ENCODE measurements around the gene CD27. TPM values are rescaled to one million over a fixed set of nuclear protein-coding genes. Genes with fewer than 3 reads are reported as not detected.
"Not testable (repeated sequence)": the region's sequence is repeated elsewhere in the genome, so short reads cannot be mapped to it uniquely, and the experiment has no call there.

CD27 gene
- total and polyA plus RNA-seq, 3 experiments from 2014 or later, result 110 to 470 (median 111) TPM

- Mint-ChIP-seq H3K36me3 (peaks cover 11 to 55% (median 20%) of the 10 kb centered on the region in 3 donors), H3K27me3 (no peaks in the 10 kb centered on the region), H3K4me1 (peaks cover 57 to 65% (median 60%) of the 10 kb centered on the region in 3 donors), H3K9me3 (no peaks in the 10 kb centered on the region), H3K27ac (peak overlapping the region; percentile 90 to 97 (median 96)), H3K4me3 (peak overlapping the region; percentile 89 to 97 (median 93))
- peaks cover 26% of the 10 kb centered on the region for H3K36me3 ChIP-seq (ENCODE audit: insufficient read depth, low read length)
- peak overlapping the region; percentile 86 for H3K4me3 ChIP-seq (ENCODE audit: low read length)
- H3K9me3 ChIP-seq (ENCODE audit: low read length), result no peaks in the 10 kb centered on the region
- no peak for DNase-seq
- H3K27me3 ChIP-seq (ENCODE audit: insufficient read depth, low read length, poor library complexity, severe bottlenecking), result no peaks in the 10 kb centered on the region
- POLR2A ChIA-PET, result interaction anchor here (0.5 to 3.1 kb wide), 6 partner anchors 8 to 185 kb away, joined by 3 to 35 read pairs (median 15); partner anchors contain the start of genes GAPDH and MRPL51
- peaks cover 49% of the 10 kb centered on the region for H3K4me1 ChIP-seq (ENCODE audit: insufficient read depth, low read length)
- no peak overlapping the region for H3K27ac ChIP-seq (ENCODE audit: low read depth, low read length)
- CTCF ChIA-PET, result interaction anchor here (0.7 to 4.9 kb wide), 7 partner anchors 24 to 69 kb away, joined by 3 to 53 read pairs (median 9); partner anchors contain the start of genes CD27, GAPDH and MRPL51
These were observed 24.3 kb downstream of the CD27 start for GRCh38 chr12:6469092-6469491.

DNA sequence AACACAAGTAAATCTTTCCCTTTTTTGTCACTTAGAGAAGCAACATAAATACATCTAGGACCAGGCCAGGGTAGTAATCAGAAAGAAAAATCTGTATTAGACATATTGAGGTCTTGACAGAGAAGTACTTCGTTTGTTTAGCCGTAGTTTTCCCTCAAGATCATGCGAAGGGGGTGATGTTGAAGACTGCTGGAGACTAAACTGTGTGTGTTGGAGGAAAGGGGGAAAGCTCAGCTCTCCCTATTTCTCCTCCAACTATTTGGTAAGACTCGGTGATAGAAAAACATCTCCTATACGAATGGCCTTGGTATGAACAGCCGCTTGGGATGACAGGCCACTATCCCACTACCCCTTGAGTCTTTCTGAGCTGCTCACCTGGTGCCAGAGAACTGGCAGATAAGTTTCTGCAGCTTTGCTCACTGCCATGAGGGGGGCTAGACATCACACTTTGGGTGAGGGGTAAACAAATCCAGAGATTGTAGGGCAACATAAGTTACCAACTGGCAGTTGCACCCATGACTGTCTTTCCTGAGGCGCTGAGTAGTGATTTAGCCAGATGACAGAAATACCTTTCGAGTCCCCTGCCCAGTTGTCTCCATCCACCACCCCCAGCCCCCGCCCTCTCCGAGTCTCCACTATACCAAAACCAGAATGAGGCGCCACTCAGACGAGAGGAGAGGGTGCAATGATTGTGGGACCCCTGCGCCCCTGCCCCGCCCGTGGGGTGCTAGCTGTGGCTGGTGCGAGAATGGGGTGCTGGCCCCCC lies 25.0 kb downstream of the CD27 start:
- peaks cover 5 to 48% (median 13%) of the 10 kb centered on the region in 3 donors for H3K36me3 Mint-ChIP-seq
- no peaks in the 10 kb centered on the region for H3K27me3 Mint-ChIP-seq
- peak overlapping the region; percentile 90 to 97 (median 96) for H3K27ac Mint-ChIP-seq
- Histone ChIP-seq H3K27ac (ENCODE audit: low read depth, low read length) (peak overlapping the region; percentile 63), H3K9me3 (ENCODE audit: low read length) (no peaks in the 10 kb centered on the region), H3K4me3 (ENCODE audit: low read length) (peak overlapping the region; percentile 86), H3K36me3 (ENCODE audit: insufficient read depth, low read length) (peaks cover 19% of the 10 kb centered on the region), H3K27me3 (ENCODE audit: insufficient read depth, low read length, poor library complexity, severe bottlenecking) (no peaks in the 10 kb centered on the region), H3K4me1 (ENCODE audit: insufficient read depth, low read length) (peaks cover 42% of the 10 kb centered on the region)
- CTCF ChIA-PET, result interaction anchor here (1.0 to 4.9 kb wide), 22 partner anchors 9 to 150 kb away, joined by 3 to 53 read pairs (median 6); partner anchors contain the start of genes CD27, GAPDH, MRPL51 and TAPBPL
- no peak for DNase-seq
- H3K9me3 Mint-ChIP-seq, result no peaks in the 10 kb centered on the region
- peaks cover 50 to 58% (median 53%) of the 10 kb centered on the region in 3 donors for H3K4me1 Mint-ChIP-seq
- H3K4me3 Mint-ChIP-seq, result peak overlapping the region; percentile 89 to 97 (median 93)
- POLR2A ChIA-PET, result interaction anchor here (0.7 to 3.1 kb wide), 20 partner anchors 8 to 398 kb away, joined by 3 to 35 read pairs (median 5); partner anchors contain the start of genes CD27, GAPDH, MRPL51 and TAPBPL

DNA sequence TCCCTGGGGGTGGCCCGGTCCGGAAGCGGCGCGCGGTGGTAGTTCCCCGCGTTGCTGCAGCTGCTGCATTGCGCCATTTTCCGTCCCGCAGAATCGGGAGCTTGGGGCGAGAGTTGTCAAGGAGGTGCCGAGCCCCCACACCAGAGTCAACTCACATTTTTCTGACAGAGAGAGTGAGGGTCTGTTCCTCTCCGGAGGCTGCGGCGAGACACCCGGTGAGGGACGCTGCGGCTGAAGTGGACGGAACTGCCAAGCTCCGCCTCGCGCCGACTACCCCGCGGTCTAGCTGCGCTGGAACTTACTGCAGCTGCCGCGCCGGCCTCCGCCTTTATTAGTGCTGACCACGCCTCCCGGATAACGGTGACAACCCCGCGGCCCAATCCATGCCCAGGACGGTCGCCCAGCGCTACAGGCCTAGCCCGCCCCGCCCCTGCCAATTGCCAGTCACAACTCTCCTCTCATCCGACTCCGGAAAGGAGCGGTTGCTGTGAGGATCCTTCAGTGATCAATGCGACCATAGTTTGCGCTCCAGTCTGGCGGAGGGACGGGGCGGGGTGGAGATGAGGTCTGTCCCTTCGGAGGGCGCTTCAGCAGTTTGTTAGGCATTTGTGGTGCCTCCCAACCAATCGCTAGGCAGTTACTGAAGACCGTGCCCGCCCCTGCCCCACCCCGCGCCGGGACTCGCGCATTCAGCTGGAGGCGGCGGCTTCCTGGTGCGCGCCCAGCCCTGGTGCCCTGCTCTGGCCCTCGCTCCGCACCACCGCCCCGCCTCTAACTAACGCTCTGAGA lies 25.8 kb downstream of the CD27 start, which contains the start of gene VAMP1:
TSS of gene VAMP1 (minus strand) at position 303 of the 789 bp plus-strand sequence. CDS start at position 157, 146 bp downstream.
- H3K27ac ChIP-seq (ENCODE audit: low read depth, low read length), result peak within 1 kb of the TSS; percentile 63
- POLR2A ChIA-PET, result interaction anchor here (0.5 to 3.1 kb wide), 29 partner anchors 9 to 1532 kb away, joined by 3 to 35 read pairs (median 4); partner anchors contain the start of genes CD27, GAPDH, MRPL51 and TAPBPL
- Mint-ChIP-seq H3K4me3 (peak within 1 kb of the TSS; percentile 89 to 97 (median 93)), H3K27me3 (no peaks in the 10 kb centered on the region), H3K36me3 (peaks cover 2 to 42% (median 10%) of the 10 kb centered on the region in 3 donors), H3K27ac (peak within 1 kb of the TSS; percentile 90 to 97 (median 96)), H3K9me3 (no peaks in the 10 kb centered on the region), H3K4me1 (peaks cover 46 to 52% (median 47%) of the 10 kb centered on the region in 3 donors)
- no peaks in the 10 kb centered on the region for H3K9me3 ChIP-seq (ENCODE audit: low read length)
- H3K27me3 ChIP-seq (ENCODE audit: insufficient read depth, low read length, poor library complexity, severe bottlenecking), result no peaks in the 10 kb centered on the region
- peaks cover 35% of the 10 kb centered on the region for H3K4me1 ChIP-seq (ENCODE audit: insufficient read depth, low read length)
- H3K4me3 ChIP-seq (ENCODE audit: low read length), result peak within 1 kb of the TSS; percentile 86
- peak; percentile 94 to 97 (median 95) for DNase-seq
- CTCF ChIA-PET, result interaction anchor here (0.7 to 4.9 kb wide), 26 partner anchors 9 to 150 kb away, joined by 3 to 53 read pairs (median 5); partner anchors contain the start of genes CD27, GAPDH, MRPL51 and TAPBPL
- peaks cover 15% of the 10 kb centered on the region for H3K36me3 ChIP-seq (ENCODE audit: insufficient read depth, low read length)

GRCh38 chr12:6471989-6472360 lies 27.2 kb downstream of the CD27 start:
- H3K27ac Mint-ChIP-seq, result peak overlapping the region in 3 of 8 donors; percentile 1 to 96 (median 68)
- ChIA-PET POLR2A (interaction anchor here (3.1 kb wide), 1 partner anchor 63 kb away, joined by 24 read pairs; the partner anchor contains the start of gene GAPDH), CTCF (interaction anchor here (1.3 to 4.9 kb wide), 3 partner anchors 21 to 66 kb away, joined by 3 to 29 read pairs (median 9); partner anchors contain the start of genes CD27 and MRPL51)
- no peak for DNase-seq
- H3K4me3 Mint-ChIP-seq, result peak overlapping the region in 5 of 7 donors; percentile 1 to 93 (median 36)
- H3K4me1 Mint-ChIP-seq, result peaks cover 33 to 38% (median 34%) of the 10 kb centered on the region in 3 donors
- H3K27me3 Mint-ChIP-seq, result peaks cover under 1 to 6% of the 10 kb centered on the region in 2 donors
- peaks cover 25% of the 10 kb centered on the region for H3K4me1 ChIP-seq (ENCODE audit: insufficient read depth, low read length)
- H3K27me3 ChIP-seq (ENCODE audit: insufficient read depth, low read length, poor library complexity, severe bottlenecking), result no peaks in the 10 kb centered on the region
- H3K36me3 ChIP-seq (ENCODE audit: insufficient read depth, low read length), result peaks cover 4% of the 10 kb centered on the region
- no peaks in the 10 kb centered on the region for H3K9me3 ChIP-seq (ENCODE audit: low read length)
- H3K9me3 Mint-ChIP-seq, result no peaks in the 10 kb centered on the region
- no peak overlapping the region for H3K27ac ChIP-seq (ENCODE audit: low read depth, low read length)
- H3K36me3 Mint-ChIP-seq, result peaks cover 0 to 29% (median 3%) of the 10 kb centered on the region in 3 donors
- H3K4me3 ChIP-seq (ENCODE audit: low read length), result no peak overlapping the region

DNA sequence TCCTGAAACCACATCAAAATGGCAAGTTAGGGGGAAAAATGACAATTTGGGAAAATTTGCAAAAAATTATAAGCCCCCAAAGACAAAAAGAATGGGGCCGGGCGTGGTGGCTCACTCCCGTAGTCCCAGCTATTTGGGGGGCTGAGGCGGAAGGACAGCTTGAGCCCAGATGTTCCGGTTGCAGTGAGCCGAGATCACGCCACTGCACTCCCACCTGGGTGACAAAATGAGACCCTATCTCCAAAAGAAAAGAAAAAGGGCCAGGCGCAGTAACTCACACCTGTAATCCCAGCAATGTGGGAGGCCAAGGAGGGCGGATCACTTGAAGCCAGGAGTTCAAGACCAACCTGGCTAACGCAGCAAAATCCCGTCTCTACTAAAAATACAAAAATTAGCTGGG lies 27.7 kb downstream of the CD27 start:
- ChIA-PET CTCF (no interaction called here), POLR2A (interaction anchor here (0.6 kb wide), 1 partner anchor 381 kb away, joined by 3 read pairs; no protein-coding TSS in a partner anchor)
- Histone ChIP-seq H3K27me3 (ENCODE audit: insufficient read depth, low read length, poor library complexity, severe bottlenecking) (no peaks in the 10 kb centered on the region), H3K9me3 (ENCODE audit: low read length) (no peaks in the 10 kb centered on the region), H3K36me3 (ENCODE audit: insufficient read depth, low read length) (peaks cover 4% of the 10 kb centered on the region), H3K27ac (ENCODE audit: low read depth, low read length) (no peak overlapping the region), H3K4me1 (ENCODE audit: insufficient read depth, low read length) (peaks cover 25% of the 10 kb centered on the region), H3K4me3 (ENCODE audit: low read length) (no peak overlapping the region)
- peaks cover 2 to 8% of the 10 kb centered on the region in 2 donors for H3K27me3 Mint-ChIP-seq
- H3K9me3 Mint-ChIP-seq, result no peaks in the 10 kb centered on the region
- peaks cover 28 to 33% (median 28%) of the 10 kb centered on the region in 3 donors for H3K4me1 Mint-ChIP-seq
- no peak for DNase-seq
- peaks cover 0 to 24% (median 2%) of the 10 kb centered on the region in 3 donors for H3K36me3 Mint-ChIP-seq
- peak overlapping the region in 2 of 8 donors; percentile 68 to 96 for H3K27ac Mint-ChIP-seq
- H3K4me3 Mint-ChIP-seq, result peak overlapping the region in 1 of 7 donors; percentile 40

DNA sequence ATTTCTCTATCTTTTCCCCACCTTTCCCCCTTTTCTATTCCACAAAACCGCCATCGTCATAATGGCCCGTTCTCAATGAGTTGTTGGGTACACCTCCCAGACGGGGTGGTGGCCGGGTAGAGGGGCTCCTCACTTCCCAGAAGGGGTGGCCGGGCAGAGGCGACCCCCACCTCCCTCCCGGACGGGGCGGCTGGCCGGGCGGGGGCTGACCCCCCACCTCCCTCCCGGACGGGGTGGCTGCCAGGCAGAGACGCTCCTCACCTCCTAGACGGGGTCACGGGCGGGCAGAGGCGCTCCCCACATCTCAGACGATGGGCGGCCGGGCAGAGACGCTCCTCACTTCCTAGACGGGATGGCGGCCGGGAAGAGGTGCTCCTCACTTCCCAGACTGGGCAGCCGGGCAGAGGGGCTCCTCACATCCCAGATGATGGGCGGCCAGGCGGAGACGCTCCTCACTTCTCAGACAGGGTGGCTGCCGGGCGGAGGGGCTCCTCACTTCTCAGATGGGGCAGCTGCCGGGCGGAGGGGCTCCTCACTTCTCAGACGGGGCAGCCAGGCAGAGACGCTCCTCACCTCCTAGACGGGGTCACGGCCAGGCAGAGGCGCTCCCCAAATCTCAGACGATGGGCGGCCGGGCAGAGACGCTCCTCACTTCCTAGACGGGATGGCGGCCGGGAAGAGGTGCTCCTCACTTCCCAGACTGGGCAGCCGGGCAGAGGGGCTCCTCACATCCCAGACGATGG lies 30.6 kb downstream of the CD27 start:
- H3K27ac Mint-ChIP-seq; CTCF ChIA-PET; H3K36me3 Mint-ChIP-seq; H3K4me3 ChIP-seq (ENCODE audit: low read length); H3K36me3 ChIP-seq (ENCODE audit: insufficient read depth, low read length); H3K4me1 ChIP-seq (ENCODE audit: insufficient read depth, low read length); H3K4me3 Mint-ChIP-seq; H3K27ac ChIP-seq (ENCODE audit: low read depth, low read length); DNase-seq; H3K27me3 ChIP-seq (ENCODE audit: insufficient read depth, low read length, poor library complexity, severe bottlenecking); POLR2A ChIA-PET; H3K9me3 Mint-ChIP-seq; H3K9me3 ChIP-seq (ENCODE audit: low read length); H3K4me1 Mint-ChIP-seq: not testable (repeated sequence)
- H3K27me3 Mint-ChIP-seq, result peaks cover 6 to 15% of the 10 kb centered on the region in 2 donors

DNA sequence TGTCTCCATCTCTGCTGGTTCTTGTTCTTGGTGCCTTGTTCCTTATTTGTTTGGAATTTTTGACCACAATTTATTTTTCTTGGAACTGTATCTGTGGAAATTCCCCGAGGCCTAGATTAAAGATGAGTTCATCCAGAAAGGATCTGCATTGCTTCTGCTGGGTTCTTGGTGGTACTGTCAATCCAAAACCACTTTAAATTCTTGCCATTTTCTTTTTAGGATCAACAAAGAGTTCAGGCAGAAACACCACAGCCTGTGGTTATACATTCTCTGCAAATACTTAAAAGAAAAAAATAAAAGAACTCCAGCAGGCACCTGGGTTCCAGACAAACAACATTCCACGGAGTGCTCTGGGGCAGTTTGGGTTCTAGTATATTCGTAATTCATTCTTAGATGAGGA lies 31.7 kb downstream of the CD27 start:
- peak overlapping the region in 1 of 7 donors; percentile 4 for H3K4me3 Mint-ChIP-seq
- no peaks in the 10 kb centered on the region for H3K27me3 ChIP-seq (ENCODE audit: insufficient read depth, low read length, poor library complexity, severe bottlenecking)
- H3K4me1 Mint-ChIP-seq, result peaks cover 0 to 3% (median under 1%) of the 10 kb centered on the region in 3 donors
- H3K27ac ChIP-seq (ENCODE audit: low read depth, low read length), result no peak overlapping the region
- H3K9me3 ChIP-seq (ENCODE audit: low read length), result no peaks in the 10 kb centered on the region
- H3K27me3 Mint-ChIP-seq, result peaks cover 6 to 15% of the 10 kb centered on the region in 2 donors
- no peak overlapping the region for H3K4me3 ChIP-seq (ENCODE audit: low read length)
- H3K27ac Mint-ChIP-seq, result no peak overlapping the region
- H3K4me1 ChIP-seq (ENCODE audit: insufficient read depth, low read length), result no peaks in the 10 kb centered on the region
- H3K36me3 ChIP-seq (ENCODE audit: insufficient read depth, low read length), result no peaks in the 10 kb centered on the region
- POLR2A ChIA-PET, result no interaction called here
- H3K9me3 Mint-ChIP-seq, result no peaks in the 10 kb centered on the region
- no peaks in the 10 kb centered on the region for H3K36me3 Mint-ChIP-seq
- CTCF ChIA-PET, result no interaction called here
- DNase-seq, result no peak

Data from CD8-positive, alpha-beta memory T cell (primary cell).